Sigmoid colon (tissue), 4 donors: ENCODE data around the gene CLEC4G.

Experiments
- CTCF ChIP-seq, 4 experiments: fragments of 450-650 bp in 3 of 4; fragments of 200-600 bp in 1 of 4; IDR thresholded peaks; one replicate each; pipeline ENCODE4 v1.5.1; 2016 to 2019; ENCODE audit warnings: antibody characterized with exemption in 4 of 4, mild to moderate bottlenecking in 3 of 4, moderate library complexity in 2 of 4
- POLR2AphosphoS5 ChIP-seq, 4 donors: sonication (generic); formaldehyde crosslinking; IDR thresholded peaks; one replicate each; pipeline ENCODE4 v1.6.1; 2017; ENCODE audit warnings: antibody characterized with exemption in 4 of 4

DNA sequence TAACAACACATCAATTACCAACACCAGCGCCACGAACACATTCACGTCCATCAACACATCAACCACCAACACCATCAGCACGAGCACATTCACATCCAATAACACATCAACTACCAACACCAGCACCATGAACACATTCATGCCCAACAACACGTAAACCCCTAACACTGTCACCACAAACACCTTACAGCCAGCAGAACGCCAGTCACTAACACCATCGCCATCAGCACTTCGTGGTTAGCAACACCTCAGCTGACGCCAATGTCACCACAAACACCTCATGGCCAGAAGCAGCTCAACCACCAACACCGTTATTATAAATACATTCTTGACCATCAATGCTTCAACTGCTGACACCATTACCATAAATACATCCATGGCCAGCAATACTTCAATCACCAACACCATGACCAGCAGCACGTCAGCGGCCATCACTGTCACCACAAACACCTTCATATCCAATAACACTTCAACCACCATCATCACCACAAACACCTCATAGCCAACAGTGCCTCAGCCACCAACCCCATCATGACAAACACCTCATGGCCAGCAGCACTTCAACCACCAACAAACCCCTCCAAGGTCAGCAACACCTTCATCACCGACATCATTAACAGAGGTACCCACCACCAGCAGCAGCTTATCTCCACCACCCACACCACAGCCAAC, 39.4 kb downstream of the CLEC4G start:
- TF ChIP-seq CTCF (IDR thresholded peaks at IDR 0.05), result no peak
- TF ChIP-seq POLR2AphosphoS5 (IDR thresholded peaks at IDR 0.05), result no peak
